Sigmoid colon (tissue), 4 donors: Measurements from ENCODE around the gene ERVW-1.

Source experiments
- EP300 ChIP-seq, 4 donors: sonication (generic); formaldehyde crosslinking; IDR thresholded peaks; one replicate each; pipeline ENCODE4 v1.6.1; 2017; ENCODE audit warnings: antibody characterized with exemption in 4 of 4
- POLR2A ChIP-seq, 2 donors: fragments of 450-650 bp; IDR thresholded peaks; one replicate each; pipeline ENCODE4 v1.6.1; 2016; ENCODE audit warnings: antibody characterized with exemption in 2 of 2, mild to moderate bottlenecking in 2 of 2, moderate library complexity in 2 of 2

- TF ChIP-seq EP300 (IDR thresholded peaks at IDR 0.05) (no peak), POLR2A (IDR thresholded peaks at IDR 0.05) (no peak)
These were observed 26.1 kb downstream of the ERVW-1 start for GRCh38 chr7:92451645-92452044.
